GM12878 (cell line): Measurements from ENCODE around the gene RPL7A. TPM values are rescaled to one million over a fixed set of nuclear protein-coding genes. Genes with fewer than 3 reads are reported as not detected.

Experiments used
- ATAC-seq: fragments of 200-7000 bp; cut with Tn5 transposase; 3 replicates; pipeline ENCODE4 v1.9.1; 2020; ENCODE audit warnings: mild to moderate bottlenecking, moderate library complexity
- BruUV-seq: library from RNA; stranded (reverse); fragments of 400-500 nt; replicated peaks from 2 replicates; lab custom pipeline; 2021; lab: Mats Ljungman, UMichigan
- CTCF ChIA-PET: fragments of 300-600 bp; sonication (Branson Sonifier 250); formaldehyde crosslinking; extraction: SDS; loops from one replicate; lab custom pipeline; 2021; ENCODE audit warnings: inconsistent platforms; lab: Yijun Ruan, JAX
- POLR2A ChIA-PET: fragments of 350-600 bp; formaldehyde crosslinking; extraction: SDS; loops from one replicate; lab custom pipeline; 2021; ENCODE audit warnings: inconsistent platforms; lab: Charles Lee
- RAD21 ChIA-PET: fragments of 300-600 bp; sonication (Branson Sonifier 250); formaldehyde crosslinking; loops from one replicate; lab custom pipeline; 2023; ENCODE audit warnings: antibody characterized with exemption; ENCODE audit not compliant: unreplicated experiment; lab: Charles Lee
- SMC1A ChIA-PET: fragments of 300-600 bp; sonication (Branson Sonifier 250); formaldehyde crosslinking; loops from one replicate; lab custom pipeline; 2023; ENCODE audit not compliant: unreplicated experiment, uncharacterized antibody; lab: Charles Lee
- DNase-seq: peaks from one replicate; pipeline ENCODE4 v3.0.0-alpha.2; 2011; ENCODE audit warnings: low read depth, low spot score
- FAIRE-seq: peaks from 3 replicates; lab custom pipeline; 2011; peaks lifted over from hg19 to GRCh38; lab: Jason Lieb, UNC
- H2AFZ ChIP-seq: 2 replicates; pipeline ENCODE4 v1.6.0; 2011; ENCODE audit warnings: low read depth, low read length, control low read depth; ENCODE audit not compliant: control insufficient read depth
- H3K27ac ChIP-seq: 2 replicates; pipeline ENCODE4 v1.5.1; 2011; ENCODE audit warnings: control low read depth; ENCODE audit not compliant: control insufficient read depth, insufficient read depth
- H3K27me3 ChIP-seq, 2 experiments: replicated peaks in 1 of 2; 2 replicates each; pipeline versions ENCODE4 v1.6.0 to v1.6.1; 2011; ENCODE audit warnings: low read length in 1 of 2; ENCODE audit not compliant: control insufficient read depth in 2 of 2, insufficient read depth in 2 of 2
- H3K36me3 ChIP-seq, 2 experiments: 2 replicates each; pipeline ENCODE4 v1.5.1; 2011; ENCODE audit warnings: low read length in 1 of 2; ENCODE audit not compliant: control insufficient read depth in 2 of 2, insufficient read depth in 2 of 2
- H3K4me1 ChIP-seq: 2 replicates; pipeline ENCODE4 v1.6.1; 2011; ENCODE audit warnings: mild to moderate bottlenecking, low read length, moderate library complexity, mixed read lengths; ENCODE audit not compliant: control insufficient read depth, insufficient read depth
- H3K4me2 ChIP-seq: 2 replicates; pipeline ENCODE4 v1.6.0; 2011; ENCODE audit warnings: control low read depth; ENCODE audit not compliant: control insufficient read depth, insufficient read depth
- H3K4me3 ChIP-seq: fragments of 200-600 bp; sonication (generic); 2 replicates; pipeline ENCODE4 v1.5.1; 2016
- H3K79me2 ChIP-seq: 2 replicates; pipeline ENCODE4 v1.6.0; 2011; ENCODE audit warnings: low read length; ENCODE audit not compliant: control insufficient read depth, insufficient read depth
- H3K9ac ChIP-seq: 2 replicates; pipeline ENCODE4 v1.8.0; 2011; ENCODE audit warnings: low read length, control low read depth, mixed read lengths; ENCODE audit not compliant: control insufficient read depth, insufficient read depth
- H3K9me3 ChIP-seq: replicated peaks from 3 replicates; pipeline ENCODE4 v1.5.1; 2011; ENCODE audit warnings: mild to moderate bottlenecking, low read length; ENCODE audit not compliant: control insufficient read depth, insufficient read depth
- H4K20me1 ChIP-seq: 2 replicates; pipeline ENCODE4 v1.6.0; 2011; ENCODE audit not compliant: control insufficient read depth, insufficient read depth
- KAT2A ChIP-seq: conservative IDR thresholded peaks from 2 replicates; pipeline ENCODE4 v1.6.1; 2011; ENCODE audit warnings: low read depth, low read length; ENCODE audit not compliant: control insufficient read depth
- PML ChIP-seq: IDR thresholded peaks from 2 replicates; pipeline ENCODE4 v1.6.1; 2012; ENCODE audit warnings: low read length, inconsistent platforms
- TBL1XR1 ChIP-seq: IDR thresholded peaks from 2 replicates; pipeline ENCODE4 v1.6.1; 2012; ENCODE audit warnings: low read depth, low read length, improper control_type of control experiment
- ZBTB4 ChIP-seq: fragments of 450-650 bp; formaldehyde crosslinking; IDR thresholded peaks from 2 replicates; pipeline ENCODE4 v1.4.0; 2022; ENCODE audit warnings: mild to moderate bottlenecking, moderate library complexity
- ZSCAN29 ChIP-seq: fragments of 450-650 bp; IDR thresholded peaks from 2 replicates; pipeline ENCODE4 v1.6.1; 2017; ENCODE audit warnings: mild to moderate bottlenecking, moderate library complexity
- WGBS: methylation state at CpG from one replicate; pipeline ENCODE4 v1.1.6; 2016; ENCODE audit warnings: low lambda C conversion rate; ENCODE audit not compliant: insufficient replicate concordance, insufficient coverage; ENCODE audit errors: missing lambda C conversion rate; 5-methylcytosine and 5-hydroxymethylcytosine counted together
- in situ Hi-C: fragments of 300-500 bp; cut with MboI; formaldehyde crosslinking; loops from 9 replicates; pipeline ENCODE4 v1.14.3; 2018; ENCODE audit warnings: mixed read lengths
- intact Hi-C: fragments of 100-400 bp; cut with micrococcal nuclease; formaldehyde crosslinking; loops from one replicate; pipeline ENCODE4 v1.14.2; 2022; ENCODE audit not compliant: unreplicated experiment
- polyA plus RNA-seq, 11 experiments: library from polyadenylated mRNA; depleted of rRNA in 4 of 11; unstranded in 6 of 11; stranded (reverse) in 5 of 11; fragments of >200 nt; fragmentation: Nextera tagmentation in 4 of 11; fragmentation: Illumina TruSeq in 1 of 11; extraction: Ambion mirVana in 4 of 11; extraction: Trizol in 1 of 11; gene quantifications; 1 replicate in 1 of 11; 2 replicates in 10 of 11; pipeline versions ENCODE4 v1.2.1 to v1.2.3, GENCODE V29; 2011 to 2016; ENCODE audit warnings: inconsistent platforms in 2 of 11, missing spikeins in 2 of 11, low read depth in 1 of 11
- total RNA-seq, 4 experiments: library from RNA; depleted of rRNA in 3 of 4; stranded (reverse); fragments of >200 nt in 3 of 4; fragmentation: Illumina TruSeq in 1 of 4; extraction: Trizol in 1 of 4; gene quantifications; 2 replicates each; pipeline versions ENCODE4 v1.2.1 to v1.2.3, GENCODE V29; 2013 to 2021

Gene RPL7A
- total and polyA plus RNA-seq, 10 of the 15 experiments (the other 5 are each of a cell fraction or from before 2014, with no cell fraction given) = 917 to 5,193 (median 3,326) TPM

DNA sequence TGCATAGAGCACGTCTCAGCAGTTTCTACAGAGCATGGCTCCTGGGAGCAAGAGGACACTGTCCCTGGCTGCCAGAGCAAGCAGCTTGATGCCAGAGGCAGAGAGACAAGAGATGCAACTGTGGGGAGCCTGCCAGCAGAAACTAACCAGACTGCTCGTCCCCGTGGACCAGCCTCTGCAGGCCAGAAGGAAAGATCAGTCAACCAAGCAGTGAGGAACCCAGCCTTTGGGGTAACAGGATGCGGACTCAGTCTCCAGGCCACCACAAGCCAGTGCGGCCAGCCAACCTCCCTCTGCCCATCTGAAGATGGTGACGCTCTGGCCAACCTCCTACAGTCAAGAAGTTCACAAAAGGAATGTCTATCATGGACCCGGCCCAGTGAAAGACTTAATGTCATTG is 24.1 kb downstream of the RPL7A start:
- FAIRE-seq (no peak), ATAC-seq (no peak)

More for the DNA sequence above, 24.1 kb downstream of the RPL7A start:
- POLR2A ChIA-PET = interaction anchor here (0.6 to 2.8 kb wide), 4 partner anchors 9 to 37 kb away, joined by 5 to 13 read pairs (median 6); partner anchors contain the start of genes MED22, RPL7A, SURF1 and SURF2
- SMC1A ChIA-PET = interaction anchor here (1.0 kb wide), 1 partner anchor 15 kb away, joined by 3 read pairs; no protein-coding TSS in a partner anchor
- RAD21 ChIA-PET = no interaction called here
- peak overlapping the region; percentile 21 for H3K4me3 ChIP-seq
- H3K9ac ChIP-seq = no peak overlapping the region
- H3K4me1 ChIP-seq = peaks cover 22% of the 10 kb centered on the region
- CTCF ChIA-PET = interaction anchor here (0.7 to 3.9 kb wide), 6 partner anchors 9 to 228 kb away, joined by 3 to 16 read pairs (median 4); partner anchors contain the start of genes MED22, RPL7A, SURF1 and SURF2
- no peaks in the 10 kb centered on the region for H3K27me3 ChIP-seq
- no peaks in the 10 kb centered on the region for H3K9me3 ChIP-seq
- in situ Hi-C loops (no loop called here), intact Hi-C loops (loop anchor here (5.0 kb wide), 1 partner anchor 35 kb away; the partner anchor contains the start of gene SURF6)
- H4K20me1 ChIP-seq = peaks cover 27% of the 10 kb centered on the region
- H3K4me2 ChIP-seq = peak overlapping the region; percentile 80
- BruUV-seq = no TSS peak
- H3K79me2 ChIP-seq = peaks cover 85% of the 10 kb centered on the region
- TF ChIP-seq ZSCAN29 = no peak
- no peak for TF ChIP-seq PML
- no peak for TF ChIP-seq ZBTB4
- no peak for TF ChIP-seq KAT2A
- TF ChIP-seq TBL1XR1 = no peak
- H3K27ac ChIP-seq = no peak overlapping the region
- DNase-seq = no peak
- H2AFZ ChIP-seq = no peak overlapping the region
- 71% methylated on average over 7 of the region's 7 CpGs for WGBS
- H3K36me3 ChIP-seq = peaks cover 10 to 14% of the 10 kb centered on the region in 2 experiments; a peak in 3 of 4 replicates
